Activated CD4-positive, alpha-beta T cell treated with anti-CD3 and anti-CD28 coated beads for 1 hour (primary cell): ENCODE measurements around the gene MTA3.

ENCODE experiments used
- DNase-seq: peaks from one replicate; pipeline ENCODE4 v3.0.0-alpha.2; 2020

The MTA3 gene

DNA sequence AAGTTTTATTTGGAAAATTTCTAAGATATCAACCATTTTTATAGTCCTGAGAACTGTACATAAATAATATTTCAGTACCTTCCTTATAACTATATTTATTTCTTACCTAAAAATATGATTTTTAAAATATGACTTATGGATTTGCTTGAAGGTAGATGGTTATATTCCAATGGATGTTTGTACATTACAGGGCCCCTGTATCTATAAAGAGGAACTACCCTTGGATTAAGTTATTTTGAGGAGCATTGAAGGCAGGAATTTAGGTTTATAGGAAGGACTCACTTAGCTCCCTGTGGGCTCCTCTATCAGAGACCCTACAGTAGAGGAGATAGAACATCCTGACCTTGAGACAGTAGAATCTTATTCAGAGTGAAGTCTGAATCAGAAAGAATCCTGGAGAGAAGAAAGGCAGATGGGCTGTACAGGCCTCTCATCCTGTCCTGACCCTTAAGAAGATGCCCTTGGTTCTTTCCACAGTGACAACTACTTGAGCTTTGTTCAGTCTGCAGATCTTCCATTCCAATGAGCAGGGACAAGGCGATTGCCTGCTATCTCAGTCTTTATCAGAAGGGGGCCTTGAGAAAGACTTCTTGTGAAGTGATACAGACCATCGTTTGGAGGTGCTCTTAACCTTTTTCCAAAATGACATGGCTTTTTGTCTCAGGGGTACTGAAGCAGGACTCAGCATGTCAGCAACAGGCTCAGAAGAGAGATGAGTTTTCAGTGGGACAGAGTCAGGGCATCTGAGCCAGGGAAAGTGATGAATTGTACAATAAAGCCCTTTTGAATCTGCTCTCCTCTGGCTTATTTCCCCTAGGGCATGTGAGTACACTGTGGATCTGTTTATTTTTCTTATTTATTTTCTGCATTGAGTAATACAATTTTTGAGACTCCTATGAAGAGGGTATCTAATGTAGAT lies 174.6 kb downstream of the MTA3 start:
- no peak for DNase-seq

GRCh38 chr2:42743659-42743990 lies 175.2 kb downstream of the MTA3 start:
- no peak for DNase-seq

DNA sequence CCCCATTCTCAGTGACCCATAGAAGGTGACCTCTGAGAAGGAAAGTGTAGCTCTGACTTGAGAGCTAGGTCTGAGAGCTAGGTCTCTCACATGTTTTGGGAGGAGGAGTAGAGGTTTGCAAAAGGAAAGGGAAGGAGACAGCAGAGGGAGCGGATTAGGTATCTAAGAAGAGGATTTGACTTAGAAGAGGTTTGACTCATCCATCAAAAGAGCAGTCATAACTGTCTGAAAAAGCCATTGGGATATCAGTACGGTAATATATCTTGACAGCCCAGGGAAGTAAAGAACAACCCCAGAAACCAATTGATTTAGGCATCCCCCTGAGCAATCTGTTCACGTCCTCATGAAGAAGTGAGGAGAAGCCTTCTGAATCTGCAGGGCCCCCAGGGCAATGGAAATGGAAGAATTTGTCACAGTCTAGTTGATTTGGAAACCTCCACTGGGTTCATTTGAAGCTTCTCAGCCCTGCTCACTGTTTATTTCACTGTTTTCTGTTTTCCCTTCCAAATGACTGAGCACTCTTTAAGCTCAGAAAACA lies 176.2 kb downstream of the MTA3 start:
- DNase-seq: no peak

GRCh38 chr2:42747422-42747821 lies 179.0 kb downstream of the MTA3 start:
- DNase-seq: no peak

DNA sequence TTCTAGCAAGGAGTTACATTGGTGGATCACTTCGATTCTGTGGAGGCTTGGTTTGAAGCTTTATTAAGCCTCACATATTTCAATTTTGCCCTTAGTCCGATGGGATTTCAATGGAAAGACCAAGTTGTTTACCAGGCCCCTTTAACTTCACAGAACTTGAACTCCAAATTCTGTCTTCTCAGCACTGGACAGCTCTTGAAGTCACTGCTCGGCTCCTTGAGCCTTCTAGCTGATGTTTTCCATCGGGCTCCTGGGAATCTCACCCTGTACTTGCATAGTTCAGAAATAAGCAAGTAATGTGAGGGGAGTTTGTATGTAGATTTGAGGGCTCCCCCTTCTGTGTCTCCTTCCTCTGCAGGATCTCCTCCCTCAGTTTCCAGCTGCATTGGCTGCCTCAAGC lies 180.4 kb downstream of the MTA3 start:
- DNase-seq: no peak

DNA sequence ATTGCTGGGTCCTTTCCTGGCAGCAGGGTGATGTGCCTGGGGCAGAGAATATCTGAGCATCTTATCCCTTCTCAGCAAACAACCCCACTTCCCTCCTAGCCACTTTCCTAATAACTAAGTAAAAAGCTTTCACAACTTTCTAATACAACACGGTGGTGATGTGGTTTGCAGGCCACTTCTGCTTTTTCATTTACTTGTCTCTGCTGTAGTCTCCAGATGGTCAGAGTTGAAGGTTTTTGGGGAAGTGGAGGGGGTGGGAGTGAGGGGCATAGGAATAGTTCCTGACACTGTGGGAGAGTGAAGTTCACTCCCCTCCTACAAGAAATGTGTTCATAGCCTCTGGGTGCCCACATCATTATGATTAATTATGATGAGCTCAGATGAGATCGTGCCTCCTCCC lies 183.9 kb downstream of the MTA3 start:
- no peak for DNase-seq

- no peak for DNase-seq
Observed at GRCh38 chr2:42752816-42753813, 184.7 kb downstream of the MTA3 start.

DNA sequence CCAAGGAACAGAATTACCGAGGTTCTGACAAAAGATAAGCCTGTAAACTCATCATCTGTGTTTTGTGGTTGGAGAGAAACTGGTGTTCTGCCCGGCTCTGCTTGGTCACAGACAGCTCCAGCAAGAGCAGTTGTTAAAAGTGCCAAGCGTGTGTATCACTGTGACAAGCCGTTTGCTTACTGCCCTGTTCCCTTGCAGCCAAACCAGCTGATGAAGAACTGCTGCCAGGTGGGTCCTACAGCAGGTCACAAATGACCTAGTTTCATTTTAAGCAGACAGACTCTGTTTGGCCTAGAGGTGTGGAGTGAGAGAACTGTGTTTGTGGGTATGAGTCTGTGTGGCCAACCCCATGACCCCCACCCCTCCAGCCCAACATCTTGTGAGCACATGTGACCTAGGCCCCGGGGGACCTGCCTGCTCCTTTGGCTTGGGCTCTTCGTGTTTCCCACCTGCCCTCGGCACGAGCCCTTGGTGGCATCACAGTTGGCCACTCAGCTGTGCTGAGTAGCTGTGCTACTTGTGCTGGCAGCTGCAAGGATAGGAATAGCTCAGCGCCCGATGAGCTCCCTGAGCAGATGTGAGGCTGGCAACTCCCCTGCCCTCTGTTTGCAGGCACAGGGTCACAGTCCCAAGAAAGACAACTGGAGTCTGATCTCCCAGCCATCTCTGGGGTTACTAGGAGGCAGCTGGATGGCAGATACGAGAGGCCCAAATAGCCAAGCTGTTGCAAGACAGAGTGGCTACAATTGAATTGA lies 185.8 kb downstream of the MTA3 start:
- DNase-seq: no peak

GRCh38 chr2:42754776-42755140 lies 186.3 kb downstream of the MTA3 start:
- DNase-seq: no peak

DNA sequence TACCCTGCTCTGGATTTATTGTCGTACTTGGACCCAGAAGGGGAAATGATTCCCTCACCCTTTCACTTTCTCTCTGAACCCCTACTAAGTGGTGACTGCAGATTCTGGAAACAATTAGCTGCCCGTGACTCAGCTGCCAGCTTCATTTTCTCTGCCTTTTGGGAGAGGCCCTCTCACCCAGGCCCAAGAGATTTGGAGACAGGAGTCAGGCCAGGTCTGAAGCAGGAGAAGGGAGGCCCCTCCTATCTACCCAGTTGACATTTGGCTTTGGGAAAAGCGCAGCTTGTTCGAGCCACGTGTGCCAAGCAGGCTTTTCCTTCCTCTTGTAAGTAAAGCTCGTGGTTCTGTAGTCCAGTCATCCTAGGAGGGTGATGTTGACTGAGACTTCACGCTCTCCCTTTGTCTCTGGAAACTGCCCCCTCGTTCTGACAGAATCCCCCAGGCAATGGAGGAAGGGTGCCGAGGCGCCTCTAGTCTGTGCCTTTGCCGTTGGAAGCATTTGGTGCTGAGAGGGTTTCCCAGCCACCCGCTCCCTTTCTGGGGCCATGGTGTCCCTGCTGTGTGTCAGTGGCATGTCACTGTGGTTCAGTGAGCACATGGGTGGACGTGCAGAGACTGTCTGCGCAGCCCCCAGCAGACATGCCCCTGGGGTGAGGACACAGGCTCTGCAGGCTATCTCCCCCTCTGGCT lies 186.9 kb downstream of the MTA3 start:
- DNase-seq: no peak

DNA sequence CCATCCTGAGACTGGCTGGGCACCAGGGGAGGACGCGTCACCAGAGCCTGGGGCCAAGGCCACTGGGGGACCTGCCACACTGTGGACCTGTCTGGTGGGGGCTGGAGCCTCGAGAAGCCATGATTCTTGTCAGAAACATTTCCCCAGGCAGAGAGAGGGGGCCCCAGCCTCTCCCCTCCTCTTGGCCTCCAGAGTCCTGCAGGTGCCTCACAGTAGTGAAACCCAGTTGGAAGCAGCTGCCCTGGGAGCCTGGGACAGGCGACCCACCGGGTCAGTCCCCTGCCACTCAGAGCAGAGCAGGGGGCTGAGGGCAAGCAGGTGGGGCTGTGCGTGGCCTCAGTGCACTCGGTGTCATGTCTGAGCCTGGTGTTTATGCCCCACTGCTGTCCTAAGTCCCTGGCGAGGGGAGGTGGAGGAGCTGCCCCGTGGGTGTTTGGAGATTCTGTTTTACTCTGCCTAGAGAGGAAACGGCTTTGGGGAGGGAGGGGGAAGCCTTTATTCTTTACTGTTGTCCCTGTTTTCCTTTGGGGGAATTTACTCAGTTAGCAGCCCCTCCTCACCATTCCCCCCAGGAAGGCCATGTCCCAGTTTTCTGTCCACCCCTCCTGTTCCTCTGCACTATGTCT lies 187.8 kb downstream of the MTA3 start:
- DNase-seq: no peak

GRCh38 chr2:42756966-42757513 lies 188.6 kb downstream of the MTA3 start:
- DNase-seq: no peak

DNA sequence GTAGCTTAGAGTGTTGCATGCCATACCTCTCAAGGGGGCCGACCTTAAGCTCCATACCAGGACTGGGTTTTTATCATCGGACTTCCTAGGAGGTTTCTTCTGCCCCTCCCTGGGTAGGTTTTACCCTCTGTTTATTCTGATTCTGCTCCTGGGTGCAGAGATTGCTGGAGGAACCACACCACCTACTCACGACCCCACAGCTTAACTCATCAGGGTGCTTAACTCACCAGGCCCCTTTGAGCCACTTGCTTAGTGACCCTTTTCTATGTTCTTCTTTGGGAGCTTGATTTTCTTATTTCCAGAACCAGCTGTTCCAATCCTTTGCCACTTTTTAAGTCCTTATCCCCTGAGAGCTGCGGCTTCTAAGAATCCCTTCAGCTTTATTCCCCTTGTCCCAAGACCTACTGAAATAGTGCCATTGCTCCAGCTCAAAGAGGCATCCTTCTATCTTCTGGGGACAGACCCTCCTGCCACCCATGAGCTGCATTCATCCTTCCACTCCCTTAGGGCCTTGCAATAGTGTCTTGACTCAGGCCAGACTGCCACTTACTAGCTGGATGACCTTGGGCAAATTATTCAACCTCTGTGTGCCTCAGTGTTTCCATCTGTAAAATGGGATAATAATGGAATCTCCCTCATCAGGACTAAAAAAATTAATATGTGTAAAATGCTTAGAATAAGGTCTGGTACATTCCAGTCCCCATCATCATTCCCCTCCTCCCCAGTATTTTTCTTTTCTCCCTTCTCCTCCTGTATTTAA lies 189.7 kb downstream of the MTA3 start:
- DNase-seq: no peak

GRCh38 chr2:42758751-42759150 lies 190.3 kb downstream of the MTA3 start:
- DNase-seq: no peak

DNA sequence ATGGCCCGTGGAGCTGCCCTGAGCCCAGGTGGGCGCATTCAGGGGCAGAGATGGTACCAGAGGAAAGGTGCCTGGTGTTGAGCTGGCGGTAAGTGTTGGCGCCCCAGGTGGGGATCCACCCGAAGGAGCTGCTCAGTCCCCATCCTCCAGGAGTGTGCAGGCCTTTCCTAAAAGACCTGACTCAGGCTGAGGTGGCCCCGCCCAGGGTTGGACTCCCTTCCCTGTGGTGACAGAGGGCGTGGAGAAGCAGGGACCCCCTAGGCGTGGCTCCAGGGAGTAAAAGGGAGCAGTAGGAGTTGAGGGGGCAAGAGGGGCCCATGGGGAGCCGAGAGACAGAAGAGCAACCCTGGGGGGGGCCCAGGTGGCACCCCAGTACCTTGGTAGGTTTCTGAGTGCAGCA lies 193.1 kb downstream of the MTA3 start:
- no peak for DNase-seq

DNA sequence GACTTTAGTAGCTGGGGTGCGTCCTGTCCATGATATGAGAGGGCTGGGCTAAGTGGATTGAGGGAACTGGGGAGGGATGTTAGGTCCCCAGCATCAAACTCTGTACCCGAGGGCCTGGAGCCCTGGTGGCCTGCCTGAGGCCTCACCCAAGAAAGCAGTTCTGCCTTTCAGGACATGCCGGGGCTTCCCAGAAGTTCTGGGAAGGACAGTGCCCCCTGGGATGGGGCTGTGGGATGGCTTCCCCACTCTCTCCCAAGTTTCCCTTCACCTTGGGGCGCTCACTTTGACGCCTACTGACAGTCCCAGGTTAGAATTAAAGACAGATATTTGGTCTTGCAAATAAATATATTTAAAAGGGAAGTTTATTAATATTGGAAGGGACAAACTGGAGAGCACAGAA lies 193.7 kb downstream of the MTA3 start:
- no peak for DNase-seq

DNA sequence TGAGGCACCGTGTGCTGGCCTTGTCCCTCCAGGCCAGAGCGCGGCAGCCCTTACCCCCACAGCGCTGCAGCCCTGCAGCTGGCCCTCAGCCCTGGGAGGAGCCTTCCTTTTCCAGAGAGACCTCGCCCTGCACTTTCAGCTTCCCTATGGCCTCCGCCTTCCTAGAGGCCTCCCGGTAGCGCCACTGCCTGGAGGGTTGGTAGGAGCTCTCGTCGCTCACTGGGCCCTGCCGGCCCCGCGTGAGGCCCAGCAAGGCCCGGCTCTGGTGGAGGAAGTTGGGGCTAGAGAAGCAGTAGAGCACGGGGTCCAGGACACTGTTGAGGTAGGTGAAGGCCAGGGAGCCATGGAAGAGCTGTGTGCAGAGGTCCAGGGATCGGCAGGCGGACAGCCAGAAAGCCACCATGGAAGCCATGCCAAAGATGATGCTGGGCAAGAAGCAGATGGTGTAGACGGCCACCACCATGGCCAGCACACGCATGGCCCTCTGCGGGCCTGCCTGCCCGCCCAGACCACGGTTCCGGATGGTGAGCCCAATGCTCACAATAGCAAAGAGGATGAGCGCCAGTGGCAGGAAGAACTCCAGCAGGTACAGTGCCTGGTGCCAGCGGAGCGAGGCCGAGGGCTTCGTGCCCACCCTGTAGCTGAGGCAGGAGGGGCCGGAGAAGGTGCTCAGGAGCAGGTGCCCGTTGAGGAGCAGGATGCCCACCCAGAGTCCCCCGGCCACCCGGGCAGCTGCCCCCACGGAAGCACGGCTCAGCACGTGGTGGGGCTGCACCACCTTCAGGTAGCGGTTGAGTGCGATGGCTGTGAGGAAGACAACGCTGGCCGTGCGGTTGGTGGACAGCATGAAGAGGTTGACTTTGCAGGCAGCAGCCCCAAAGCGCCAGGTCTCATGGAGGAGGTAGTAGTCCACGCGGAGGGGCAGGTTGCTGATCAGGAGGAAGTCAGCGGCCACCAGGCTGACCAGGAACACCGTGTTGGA lies 194.7 kb downstream of the MTA3 start:
- no peak for DNase-seq

- DNase-seq: no peak
Observed at GRCh38 chr2:42764096-42764495, 195.7 kb downstream of the MTA3 start, which contains the start of gene OXER1. OXER1 (minus strand) TSS chr2:42764135; CDS start chr2:42764062, 73 bp downstream.

- no peak for DNase-seq
Observed at GRCh38 chr2:42764901-42765300, 196.5 kb downstream of the MTA3 start.
